Activated naive CD8-positive, alpha-beta T cell treated with anti-CD3 and anti-CD28 coated beads, Interleukin-2, amount 50 U/mL, for 16 hours (primary cell): ENCODE results near the gene GFAP.
A peak's percentile ranks its signal among the peaks of the same experiment; 100 is the strongest.
"Not testable (repeated sequence)": the region's sequence is repeated elsewhere in the genome, so short reads cannot be mapped to it uniquely, and the experiment has no call there.

Source experiments
- DNase-seq: peaks from one replicate; pipeline ENCODE4 v3.0.0-alpha.2; 2020; ENCODE audit warnings: low read depth, low spot score

Gene GFAP

DNA sequence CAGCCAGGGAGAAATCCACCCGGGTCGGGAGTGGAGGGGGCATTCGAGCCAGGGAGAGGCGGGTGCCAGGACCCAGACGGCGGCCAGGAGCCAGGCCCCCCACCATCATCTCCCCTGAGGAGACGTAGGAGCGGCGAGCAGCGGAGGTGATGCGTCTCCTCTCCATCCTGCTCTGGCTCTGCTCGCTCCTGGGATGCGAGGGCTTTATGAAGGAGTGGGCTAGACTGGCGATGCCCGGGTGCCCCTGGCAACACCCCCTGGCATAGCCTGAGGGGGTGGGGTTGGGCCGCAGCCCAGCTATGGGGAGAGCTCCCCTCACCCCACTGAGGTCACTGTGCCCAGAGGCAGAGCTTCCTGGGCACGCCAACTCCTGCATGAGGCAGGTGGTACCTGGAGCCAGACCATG, at the start of gene GFAP:
Gene GFAP, minus strand, starts transcription at position 180 of the 406 bp plus-strand sequence. Its CDS starts 14 bp downstream, at position 166.
- DNase-seq: no peak

DNA sequence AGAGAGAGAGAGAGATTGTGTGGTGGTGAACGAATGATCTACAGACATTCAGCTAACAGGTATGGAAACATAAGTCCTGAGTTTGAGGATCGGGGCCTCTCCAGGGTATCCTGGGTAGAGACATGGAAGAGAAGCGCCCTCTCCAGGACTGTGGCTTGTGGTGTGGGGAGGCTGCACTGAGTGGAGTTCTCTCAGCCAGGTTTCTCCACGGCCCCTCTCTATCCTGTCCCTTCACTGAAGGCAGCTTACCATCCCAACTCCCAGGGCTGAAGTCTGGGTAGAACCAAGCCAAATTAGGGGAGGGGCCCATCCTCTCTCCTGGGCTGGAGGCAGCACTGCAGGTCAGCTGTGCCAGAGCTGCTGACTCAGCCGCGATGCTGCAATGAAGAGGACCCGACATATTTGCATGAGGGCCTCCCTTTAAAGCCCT, 46.6 kb upstream of the GFAP start:
- DNase-seq: no peak

DNA sequence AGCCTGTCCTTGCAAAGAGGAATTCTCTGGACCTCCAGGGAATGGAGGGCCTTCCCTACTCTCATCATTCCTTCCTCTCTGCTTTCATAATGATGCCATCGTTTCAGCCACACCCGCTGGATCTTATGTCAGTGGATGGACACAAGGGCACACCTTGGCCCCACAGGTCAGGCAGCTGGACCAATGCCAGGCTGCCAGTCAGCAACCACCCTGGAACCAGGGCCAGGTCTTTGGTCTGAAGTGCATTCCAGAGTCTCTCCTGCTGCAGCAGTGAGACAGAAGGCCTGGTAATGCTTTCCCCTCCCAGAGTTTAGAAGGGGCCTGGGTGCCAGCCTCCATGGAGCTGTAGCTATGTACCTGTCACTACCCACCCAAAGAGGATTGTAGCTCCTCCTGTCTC, 45.4 kb upstream of the GFAP start:
- DNase-seq: no peak

DNA sequence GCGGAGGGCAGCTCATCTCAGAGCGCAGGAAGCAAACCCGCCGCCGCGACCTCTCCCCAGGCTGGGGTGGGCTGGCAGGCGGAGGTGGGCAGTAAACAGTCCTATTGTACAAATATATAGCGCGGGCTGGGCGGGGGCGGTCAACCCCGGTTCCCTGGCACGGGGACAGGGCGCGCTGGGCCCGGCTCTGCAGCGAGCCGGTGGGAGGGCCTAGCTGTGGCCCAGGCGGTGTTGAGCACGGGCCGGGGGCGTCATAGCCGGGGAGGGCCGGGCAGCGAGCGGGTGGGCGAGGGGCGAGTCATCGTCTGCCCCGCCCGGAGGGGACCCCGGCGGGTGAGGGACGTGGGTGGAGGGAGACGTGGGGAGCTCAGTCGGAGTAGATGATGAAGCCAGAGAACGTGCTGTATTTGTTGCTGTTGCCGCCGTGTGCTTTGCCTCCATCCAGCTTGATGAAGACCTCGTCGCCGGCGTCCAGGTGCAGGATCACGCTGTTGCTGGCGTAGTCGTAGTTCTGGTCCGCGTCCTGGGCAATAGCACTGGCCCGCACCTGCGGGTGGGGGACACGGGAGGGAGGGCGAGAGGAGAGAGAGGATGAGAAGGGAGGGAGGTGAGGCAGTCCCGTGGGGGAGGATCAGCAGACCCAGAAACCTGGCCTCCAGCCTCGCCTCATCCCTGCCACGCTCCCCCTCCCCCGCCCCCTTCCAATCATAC, 44.7 kb upstream of the GFAP start:
- DNase-seq: no peak

DNA sequence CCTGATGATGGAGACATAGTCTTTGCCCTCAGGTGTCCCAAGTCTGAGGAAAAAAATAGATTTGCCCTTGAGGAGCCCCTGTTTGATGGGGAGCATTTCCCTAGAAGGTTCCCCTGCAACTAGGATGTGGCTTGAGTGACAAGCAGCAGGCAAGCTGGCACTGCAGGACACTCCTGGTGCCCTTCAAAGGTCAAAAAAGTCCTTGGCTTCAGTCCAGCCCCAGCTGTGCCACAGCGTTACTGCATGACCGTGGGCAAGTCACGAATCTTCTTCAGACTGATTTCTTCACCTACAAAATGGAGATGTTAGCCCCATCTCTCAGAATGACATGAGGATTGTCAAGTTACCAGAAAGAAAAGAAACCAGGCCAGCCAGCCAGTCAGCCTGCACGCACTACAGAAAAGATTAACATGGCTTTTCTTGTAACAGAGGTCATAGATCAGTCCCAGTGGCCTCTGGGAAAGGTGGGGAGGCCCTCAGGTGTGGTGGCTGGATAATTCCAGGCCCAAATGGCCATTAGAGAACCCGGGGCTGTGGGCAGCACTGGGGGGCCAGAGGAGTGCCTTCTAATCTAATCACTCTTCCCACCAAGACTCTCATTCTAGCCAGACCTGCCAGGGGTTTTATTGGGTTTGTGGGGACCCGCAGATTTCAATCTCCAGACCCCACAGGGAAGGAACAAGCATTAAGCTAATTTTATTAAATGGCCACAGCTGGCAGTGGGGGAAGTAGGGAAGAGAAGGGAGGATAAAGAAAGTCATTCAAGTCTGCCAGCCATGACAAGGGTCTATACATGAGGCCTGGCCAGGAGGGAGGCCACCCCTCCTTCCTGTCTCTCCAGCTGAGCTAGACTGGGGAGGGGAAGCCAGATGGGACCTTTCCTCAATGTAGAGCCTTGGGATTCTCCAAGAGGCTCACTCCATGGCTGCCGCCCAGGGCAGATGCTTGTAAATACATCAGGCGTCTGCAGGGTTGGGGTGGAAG, 42.0 kb upstream of the GFAP start:
- DNase-seq: no peak

DNA sequence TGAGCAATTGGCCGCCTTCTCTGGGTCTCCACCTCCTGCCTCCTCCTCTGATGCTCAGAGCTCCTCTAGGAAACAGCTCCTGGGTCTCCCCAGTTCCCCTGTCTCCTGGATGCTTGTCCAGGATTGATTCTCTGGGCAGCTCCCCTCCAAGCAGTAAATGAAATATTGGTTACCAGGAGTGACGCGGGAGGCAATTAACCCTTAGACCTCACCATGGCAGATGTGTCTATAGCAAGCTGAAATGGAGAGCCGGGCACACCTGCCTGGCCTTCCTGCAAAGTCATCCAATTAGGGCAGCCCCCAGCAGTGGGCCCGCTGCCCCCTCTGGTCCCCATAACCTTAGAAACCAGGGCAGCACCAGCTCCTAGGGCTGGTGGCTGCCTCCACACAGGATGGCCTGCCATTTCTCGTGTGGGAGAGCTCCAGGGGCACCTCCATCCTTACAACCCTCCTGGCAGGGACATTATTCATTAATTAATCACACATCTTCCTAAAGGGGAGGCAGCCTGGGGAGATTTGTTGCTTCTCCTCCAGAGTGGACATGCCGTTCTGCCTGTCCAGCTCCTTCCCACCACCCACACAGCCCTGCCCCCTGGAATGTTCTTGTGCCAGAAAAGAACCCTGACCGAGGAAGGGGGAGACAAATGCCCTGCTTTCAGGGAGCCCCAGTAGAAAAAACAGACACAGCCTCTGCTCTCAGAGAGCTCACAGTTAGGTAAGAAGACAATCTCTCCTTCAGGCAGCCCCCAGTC, 40.5 kb upstream of the GFAP start:
- DNase-seq: no peak

DNA sequence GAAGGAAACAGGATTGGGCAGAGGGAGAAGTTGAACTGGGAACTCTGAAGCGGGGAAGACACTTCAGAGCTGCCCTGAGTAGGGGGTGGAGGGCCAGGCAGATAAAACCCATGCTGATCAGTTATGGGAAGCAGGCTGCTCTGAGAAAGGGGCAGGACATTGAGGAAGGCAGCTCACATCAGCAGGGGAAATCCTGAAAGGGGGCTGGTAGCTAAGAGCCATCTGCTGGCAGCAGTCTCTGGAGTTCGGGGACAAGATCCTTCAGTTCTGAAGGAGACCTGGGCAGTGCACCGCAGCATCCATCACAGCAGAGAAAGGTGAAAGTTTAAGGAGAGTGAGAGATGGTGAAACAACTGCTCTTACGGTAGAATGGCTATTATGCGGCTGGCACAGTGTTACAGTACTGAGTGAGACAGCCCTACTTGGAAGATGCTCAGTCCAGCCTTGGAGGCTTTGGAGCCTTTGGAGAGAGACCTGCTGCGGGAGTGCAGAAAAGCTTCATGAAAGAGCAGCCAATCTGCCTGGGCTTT, 37.7 kb upstream of the GFAP start:
- DNase-seq: no peak

DNA sequence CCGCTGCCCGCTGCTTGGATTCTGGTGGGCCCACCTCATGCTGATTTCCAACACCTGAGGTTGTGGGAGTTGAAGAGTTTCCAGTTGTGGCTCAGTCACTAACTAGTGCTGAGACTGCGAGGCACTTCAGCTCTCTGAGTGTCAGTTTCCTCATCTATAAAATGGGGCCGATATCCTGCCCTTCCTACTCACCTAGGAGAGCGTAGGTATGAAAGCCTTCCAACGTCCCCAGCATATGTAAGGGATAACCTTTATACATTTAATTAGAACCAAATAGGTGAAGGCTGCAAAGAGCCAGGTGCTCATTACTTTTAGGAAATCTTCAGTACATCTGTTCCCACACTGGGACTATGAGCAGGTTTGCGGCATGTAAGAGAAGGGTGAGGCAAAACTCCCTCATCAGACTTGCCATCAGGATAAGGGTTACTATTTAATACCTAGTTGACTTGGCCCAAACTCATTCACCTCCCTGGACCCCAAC, 33.1 kb upstream of the GFAP start:
- DNase-seq: no peak

DNA sequence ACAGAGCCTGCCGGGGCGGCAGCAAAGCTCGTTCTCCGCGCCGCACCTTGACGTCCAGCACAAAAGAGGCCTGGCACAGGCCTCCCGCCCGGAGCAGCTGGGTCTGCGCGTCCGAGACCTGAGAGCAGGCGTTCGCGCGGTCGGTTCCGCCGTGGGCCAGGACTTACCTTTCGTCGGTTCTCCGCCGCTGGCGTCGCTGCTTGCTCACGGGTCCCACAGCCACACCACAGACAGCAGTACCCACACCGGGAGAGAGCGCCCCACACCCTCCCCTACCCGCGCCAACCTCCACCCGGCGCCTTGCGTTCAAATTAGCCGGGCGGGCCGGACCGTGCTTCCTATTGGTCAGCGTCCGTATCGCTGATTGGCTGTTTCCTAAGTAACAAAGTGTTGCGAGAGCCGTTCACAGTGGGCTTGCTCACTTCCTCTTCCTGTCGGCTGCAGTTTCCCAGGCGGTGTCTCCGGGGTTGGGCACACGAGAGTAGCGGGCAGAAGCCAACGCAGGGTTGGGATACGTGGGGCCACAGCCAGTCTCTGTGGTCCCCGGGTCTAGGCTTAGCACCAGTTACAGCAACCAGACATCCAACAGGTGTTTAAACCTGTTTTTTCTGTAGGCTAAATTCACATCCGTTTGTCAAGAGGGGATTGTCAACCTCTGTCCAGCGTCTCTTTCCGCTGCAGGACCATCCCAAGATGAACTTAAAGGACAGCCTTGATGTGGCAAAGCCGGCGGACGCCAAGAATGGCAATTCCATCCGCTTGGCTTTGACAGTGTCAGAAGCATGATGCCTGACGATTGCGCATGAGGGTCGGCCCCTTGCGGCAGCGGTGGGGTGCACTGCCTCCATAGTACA, 32.4 kb upstream of the GFAP start, which contains the start of gene KIF18B:
Gene KIF18B, minus strand, starts transcription at position 313 of the 854 bp plus-strand sequence. CDS start 11,429 bp downstream, outside the sequence.
- DNase-seq: peak; percentile 68

DNA sequence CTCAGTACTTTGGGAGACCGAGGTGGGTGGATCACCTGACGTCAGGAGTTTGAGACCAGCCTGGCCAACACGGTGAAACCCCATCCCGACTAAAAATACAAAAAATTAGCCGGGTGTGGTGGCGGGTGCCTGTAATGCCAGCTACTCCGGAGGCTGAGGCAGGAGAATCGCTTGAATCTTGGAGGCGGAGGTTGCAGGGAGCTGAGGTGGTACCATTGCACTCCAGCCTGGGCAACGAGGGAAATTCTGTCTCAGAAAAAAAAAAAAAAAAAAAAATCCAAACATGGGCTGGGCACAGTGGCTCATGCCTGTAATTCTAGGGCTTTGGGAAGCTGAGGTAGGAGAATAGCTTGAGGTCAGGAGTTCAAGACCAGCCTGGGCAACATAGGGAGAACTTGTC, 30.4 kb upstream of the GFAP start:
- not testable (repeated sequence) for DNase-seq

DNA sequence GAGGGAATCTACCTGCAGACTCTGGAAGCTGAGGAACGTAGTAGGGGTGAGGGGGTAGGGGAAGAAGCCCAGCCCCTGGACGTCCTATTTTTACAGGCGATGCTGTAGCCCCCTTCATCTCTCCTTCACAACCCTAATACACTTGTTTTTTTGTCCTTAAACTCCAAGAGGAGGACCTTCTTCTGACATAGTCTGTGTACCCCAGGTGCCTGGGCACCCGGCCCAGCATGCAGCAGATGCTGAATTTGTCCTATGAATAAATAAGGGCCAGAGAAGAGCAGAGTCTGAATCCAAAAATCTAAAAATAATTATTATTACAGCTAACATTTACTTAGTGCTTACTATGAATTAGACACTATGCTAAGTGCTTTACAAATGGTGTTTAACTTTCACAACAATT, 27.2 kb upstream of the GFAP start:
- DNase-seq: no peak

DNA sequence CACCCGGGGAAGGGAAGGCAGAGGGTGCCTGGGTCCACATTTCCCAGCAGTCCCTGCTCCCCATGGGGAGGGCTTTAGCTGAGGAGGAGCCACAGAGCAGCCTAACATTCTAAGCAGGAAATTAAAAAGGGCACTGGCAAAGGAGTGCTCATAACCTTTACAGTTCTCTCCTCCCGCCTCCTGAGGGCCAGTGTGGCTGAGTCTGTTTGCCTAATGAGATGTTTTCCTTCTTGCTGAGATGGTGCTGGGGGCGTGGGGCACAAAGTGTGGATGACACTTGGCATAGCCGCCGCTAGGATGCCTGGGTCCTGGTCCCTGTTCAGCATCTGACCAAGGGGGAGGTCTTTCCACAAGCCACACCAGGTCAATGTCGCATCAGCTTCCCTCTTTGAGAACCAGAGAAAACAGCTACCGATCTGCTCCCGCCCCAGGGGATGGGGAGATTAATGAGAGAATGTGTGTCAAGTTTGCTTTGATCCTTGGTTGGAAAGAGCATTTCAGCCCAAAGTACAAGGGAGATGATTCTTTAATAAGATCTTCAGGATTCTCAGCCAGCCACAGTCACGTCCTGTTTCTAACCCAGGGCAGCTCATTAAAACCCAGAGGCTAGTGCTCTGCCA, 26.5 kb upstream of the GFAP start:
- no peak for DNase-seq

DNA sequence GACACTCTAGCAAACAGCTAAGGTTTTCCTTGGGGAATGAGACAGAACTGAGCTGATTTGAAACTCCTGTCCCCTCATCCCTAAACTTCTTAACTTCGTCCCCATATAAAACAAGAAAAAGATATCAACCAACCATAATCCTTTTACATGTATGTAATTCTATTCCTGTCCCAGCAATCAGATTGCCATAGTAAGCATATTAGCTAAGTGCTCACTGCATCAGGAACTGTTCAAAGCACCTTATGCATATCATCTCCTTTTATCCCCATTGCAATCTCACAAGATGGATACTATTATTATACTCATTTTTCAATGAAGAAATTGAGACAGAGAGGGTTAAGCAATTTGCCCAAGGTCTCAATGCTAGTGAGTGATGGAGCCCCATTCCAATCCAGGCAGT, 25.5 kb upstream of the GFAP start:
- no peak for DNase-seq

DNA sequence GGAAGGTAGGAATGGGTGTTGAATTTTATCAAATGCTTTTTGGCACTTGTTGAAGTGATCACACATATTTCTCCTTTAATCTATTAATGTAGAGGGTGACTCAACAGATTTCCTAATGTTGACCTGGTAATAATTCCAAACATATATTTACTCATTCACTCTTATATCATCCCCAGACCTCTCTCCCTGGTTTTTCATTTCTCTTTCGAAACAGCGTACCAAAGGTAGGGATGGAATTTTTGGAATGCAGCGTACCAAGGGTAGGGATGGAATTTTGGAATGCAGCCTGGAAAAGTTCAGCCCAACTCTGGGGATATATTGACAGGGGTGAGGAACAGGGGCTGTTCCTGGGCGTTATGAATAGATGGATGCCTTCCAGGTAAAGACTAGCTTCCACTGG, 25.0 kb upstream of the GFAP start:
- no peak for DNase-seq

DNA sequence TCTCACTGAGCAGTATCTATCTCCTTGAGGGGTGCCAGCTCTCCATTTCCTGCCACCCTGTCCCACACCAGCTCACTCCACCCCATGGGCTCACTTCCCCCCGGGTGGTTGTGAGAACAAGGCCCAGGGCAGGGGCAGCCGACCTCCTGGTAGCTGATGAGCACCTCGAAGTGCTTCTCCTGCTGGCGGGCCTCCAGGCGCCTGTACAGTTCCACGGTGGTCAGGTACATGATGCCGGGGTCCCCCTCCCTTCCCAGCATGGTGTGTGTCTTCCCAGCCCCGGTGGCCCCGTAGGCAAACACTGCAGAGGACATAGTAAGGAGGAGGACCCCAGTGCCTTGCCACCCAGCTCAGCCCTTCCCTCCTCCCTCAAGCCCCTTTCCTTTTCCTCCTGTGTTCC, 19.8 kb upstream of the GFAP start:
- DNase-seq: no peak

DNA sequence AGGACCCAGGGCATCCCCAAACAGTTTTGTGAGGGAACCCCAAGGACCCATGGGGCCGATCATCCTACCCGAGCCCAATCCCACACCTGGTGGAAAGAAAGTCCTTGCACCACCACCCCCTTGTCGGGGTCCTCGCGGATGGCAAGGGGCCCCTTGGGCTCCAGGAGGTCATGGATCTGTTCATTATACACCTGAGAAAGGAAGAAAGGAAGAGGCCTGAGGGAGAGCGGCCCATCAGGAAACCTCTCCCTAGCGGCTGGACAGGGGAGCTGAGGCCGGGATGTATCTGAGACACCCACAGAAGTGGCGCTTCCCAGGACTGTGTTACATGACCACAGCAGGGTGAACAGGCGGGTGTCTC, 19.4 kb upstream of the GFAP start:
- DNase-seq: no peak

DNA sequence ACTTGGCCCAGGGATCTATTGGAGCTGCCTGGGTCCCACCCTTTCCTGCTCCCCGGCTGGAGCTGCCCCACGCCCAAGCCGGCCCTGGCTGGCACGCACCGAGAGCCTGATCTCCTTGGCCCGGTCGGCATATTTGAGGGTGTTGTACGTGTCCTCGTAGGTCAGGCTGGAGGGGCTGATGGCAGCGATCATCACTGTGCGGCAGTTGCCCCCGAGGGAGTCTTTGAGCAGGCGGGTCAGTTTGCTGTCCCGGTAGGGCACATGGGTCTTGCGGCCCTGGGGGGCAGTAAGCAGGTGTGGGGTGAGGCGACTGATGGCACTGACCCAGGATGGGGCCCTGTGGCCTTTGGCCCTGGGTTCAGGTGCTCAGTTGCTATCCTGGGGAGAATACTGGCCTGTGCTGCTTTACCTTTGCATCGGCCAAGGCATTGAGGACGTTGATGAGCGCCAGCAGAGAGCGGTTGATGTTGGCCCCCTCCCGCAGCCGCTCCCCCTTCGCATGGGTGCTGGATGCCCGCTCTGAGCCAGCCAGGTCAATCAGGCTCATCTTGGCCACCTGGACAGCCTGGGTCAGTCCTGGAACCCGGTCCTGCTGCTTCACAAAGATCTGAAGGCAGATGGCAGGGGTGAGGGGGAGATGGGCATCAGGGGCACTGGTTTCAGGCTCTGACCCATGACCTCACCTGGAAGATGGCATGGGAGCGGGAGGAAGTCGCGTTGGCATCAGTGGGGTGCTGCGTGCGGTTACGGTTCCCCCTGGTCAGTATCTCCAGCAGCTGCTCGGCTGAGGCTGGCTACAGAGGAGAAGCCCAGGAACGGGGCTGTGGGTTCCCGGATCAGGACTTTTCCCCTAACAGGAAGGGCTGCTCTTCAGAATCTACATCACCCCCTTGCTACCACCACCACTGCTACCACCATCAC, 18.8 kb upstream of the GFAP start:
- DNase-seq: no peak

DNA sequence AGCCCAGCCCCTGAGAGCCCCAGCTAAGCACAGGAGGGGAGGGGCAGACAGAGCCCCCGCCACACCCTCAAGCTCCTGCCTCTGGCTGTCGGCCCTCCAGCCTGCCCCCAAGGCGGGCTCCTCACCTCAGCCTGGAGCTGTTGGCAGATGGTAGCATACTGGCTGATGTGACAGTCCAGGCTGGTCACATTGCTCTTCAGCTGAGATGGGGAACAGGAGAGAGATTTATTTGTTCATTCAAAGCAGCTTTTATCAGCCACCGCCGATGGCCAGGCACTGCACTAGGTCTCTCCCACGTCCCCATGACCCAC, 17.4 kb upstream of the GFAP start:
- no peak for DNase-seq

DNA sequence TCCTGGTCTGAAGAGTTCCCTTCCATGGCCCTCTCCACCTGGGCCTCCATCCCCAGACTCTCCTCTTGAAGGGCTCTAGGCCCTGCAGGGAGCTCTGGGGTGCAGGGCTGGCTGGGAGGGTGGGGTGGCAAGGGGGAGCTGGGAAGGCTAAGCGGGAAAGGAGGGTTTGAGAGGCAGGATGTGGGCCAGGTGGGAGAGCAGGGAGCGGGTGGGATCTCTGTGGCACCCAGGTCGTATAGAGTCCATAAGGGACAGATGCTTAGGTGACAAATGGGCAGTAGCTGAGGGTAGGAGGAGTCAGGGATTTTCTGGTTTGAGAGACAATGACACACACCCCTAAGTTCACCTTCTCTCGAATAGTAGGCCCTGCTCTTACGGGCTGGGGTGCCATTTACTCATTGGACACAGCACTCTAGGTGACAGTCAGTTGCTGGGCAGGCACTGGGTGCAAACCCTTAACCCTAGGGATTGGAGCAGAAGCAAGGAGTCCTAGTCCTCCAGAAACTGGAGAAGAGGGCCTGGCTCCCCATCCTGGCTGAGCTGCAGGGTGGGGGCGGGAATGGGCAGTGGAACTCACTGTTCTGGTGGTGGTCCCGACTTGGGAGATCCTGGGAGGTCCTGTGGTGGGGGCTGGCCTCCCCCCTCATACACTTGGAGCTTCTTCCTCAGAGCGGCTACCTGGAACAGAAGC, 16.9 kb upstream of the GFAP start:
- DNase-seq: no peak
